ENCODE measurements around the gene UBE3A.

DNA sequence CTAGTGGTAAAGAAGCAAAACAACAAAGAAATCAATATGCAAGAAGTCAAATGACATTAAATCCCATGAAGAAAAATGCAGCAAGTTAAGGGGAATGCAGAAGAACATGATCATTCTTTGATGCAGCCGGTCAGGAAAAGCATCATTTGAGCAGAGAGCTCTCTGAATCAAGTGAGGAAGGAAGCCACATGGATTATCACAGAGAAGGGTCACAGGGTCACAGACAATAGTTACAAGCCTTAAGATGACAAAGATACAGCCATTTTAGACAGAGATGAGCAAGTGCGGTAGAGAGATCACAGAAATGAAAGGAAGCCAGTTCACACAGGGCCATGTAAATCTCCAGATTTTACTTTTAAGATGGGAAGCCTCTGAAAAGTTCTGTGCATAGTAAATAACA lies 43.9 kb downstream of the UBE3A start:
- TF ChIP-seq EZH2 (IDR thresholded peaks at IDR 0.05) (no peak), CEBPB (IDR thresholded peaks at IDR 0.05; ENCODE audit: low read depth) (no peak), POLR2A (IDR thresholded peaks at IDR 0.05; ENCODE audit: borderline replicate concordance, extremely low read depth, insufficient read depth, insufficient read length) (no peak), CTCF (IDR thresholded peaks at IDR 0.05 in 2 of 3, conservative IDR thresholded peaks at IDR 0.05 in 1 of 3; ENCODE audit: borderline replicate concordance in 1 of 3, insufficient read depth in 1 of 3, low read depth in 2 of 3, low read length in 2 of 3) (no peak), SIN3A (IDR thresholded peaks at IDR 0.05; ENCODE audit: low read depth) (no peak), TCF7L2 (IDR thresholded peaks at IDR 0.05; ENCODE audit: borderline replicate concordance, extremely low read depth, insufficient read depth, insufficient read length) (no peak)
- TF ChIP-seq, protein P1, sequence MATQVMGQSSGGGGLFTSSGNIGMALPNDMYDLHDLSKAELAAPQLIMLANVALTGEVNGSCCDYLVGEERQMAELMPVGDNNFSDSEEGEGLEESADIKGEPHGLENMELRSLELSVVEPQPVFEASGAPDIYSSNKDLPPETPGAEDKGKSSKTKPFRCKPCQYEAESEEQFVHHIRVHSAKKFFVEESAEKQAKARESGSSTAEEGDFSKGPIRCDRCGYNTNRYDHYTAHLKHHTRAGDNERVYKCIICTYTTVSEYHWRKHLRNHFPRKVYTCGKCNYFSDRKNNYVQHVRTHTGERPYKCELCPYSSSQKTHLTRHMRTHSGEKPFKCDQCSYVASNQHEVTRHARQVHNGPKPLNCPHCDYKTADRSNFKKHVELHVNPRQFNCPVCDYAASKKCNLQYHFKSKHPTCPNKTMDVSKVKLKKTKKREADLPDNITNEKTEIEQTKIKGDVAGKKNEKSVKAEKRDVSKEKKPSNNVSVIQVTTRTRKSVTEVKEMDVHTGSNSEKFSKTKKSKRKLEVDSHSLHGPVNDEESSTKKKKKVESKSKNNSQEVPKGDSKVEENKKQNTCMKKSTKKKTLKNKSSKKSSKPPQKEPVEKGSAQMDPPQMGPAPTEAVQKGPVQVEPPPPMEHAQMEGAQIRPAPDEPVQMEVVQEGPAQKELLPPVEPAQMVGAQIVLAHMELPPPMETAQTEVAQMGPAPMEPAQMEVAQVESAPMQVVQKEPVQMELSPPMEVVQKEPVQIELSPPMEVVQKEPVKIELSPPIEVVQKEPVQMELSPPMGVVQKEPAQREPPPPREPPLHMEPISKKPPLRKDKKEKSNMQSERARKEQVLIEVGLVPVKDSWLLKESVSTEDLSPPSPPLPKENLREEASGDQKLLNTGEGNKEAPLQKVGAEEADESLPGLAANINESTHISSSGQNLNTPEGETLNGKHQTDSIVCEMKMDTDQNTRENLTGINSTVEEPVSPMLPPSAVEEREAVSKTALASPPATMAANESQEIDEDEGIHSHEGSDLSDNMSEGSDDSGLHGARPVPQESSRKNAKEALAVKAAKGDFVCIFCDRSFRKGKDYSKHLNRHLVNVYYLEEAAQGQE (IDR thresholded peaks at IDR 0.05; ENCODE audit: low read depth), result no peak
